ENCODE data around the gene PITPNM1.
"Not testable (repeated sequence)": the region's sequence is repeated elsewhere in the genome, so short reads cannot be mapped to it uniquely, and the experiment has no call there.

PITPNM1 gene

DNA sequence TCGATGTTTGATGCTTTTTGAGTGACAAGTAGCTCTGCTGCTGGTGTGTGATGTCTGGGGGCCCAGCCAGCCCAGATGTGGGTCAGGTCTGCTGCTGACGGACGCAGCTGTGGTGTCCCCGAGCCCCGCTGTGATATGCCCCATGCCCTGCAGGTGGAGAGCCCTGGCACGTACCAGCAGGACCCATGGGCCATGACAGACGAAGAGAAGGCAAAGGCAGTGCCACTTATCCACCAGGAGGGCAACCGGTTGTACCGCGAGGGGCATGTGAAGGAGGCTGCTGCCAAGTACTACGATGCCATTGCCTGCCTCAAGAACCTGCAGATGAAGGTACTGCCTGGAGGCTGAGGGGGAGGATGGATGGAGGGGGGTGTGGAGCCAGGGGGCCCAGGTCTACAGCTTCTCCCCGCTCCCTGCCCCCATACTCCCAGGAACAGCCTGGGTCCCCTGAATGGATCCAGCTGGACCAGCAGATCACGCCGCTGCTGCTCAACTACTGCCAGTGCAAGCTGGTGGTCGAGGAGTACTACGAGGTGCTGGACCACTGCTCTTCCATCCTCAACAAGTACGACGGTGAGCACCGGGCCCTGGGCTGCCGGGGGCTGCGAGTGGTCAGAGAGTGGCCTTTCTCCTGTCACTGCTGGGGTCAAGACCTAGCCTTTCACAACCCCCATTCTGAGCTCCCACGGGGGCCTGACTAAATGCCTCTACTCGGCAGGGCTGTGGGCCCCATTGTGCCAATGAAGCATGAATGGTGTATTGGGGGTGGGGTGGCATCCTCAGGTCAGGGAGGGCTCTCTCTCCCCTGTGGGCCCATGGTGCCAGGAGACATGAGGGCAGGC, 15.1 kb downstream of the PITPNM1 start:
- DNase-seq (ENCODE audit: low read depth in 2 of 2): no peak

GRCh38 chr11:67489203-67489884, 15.8 kb downstream of the PITPNM1 start:
- no peak for DNase-seq (ENCODE audit: low read depth in 2 of 2)

DNA sequence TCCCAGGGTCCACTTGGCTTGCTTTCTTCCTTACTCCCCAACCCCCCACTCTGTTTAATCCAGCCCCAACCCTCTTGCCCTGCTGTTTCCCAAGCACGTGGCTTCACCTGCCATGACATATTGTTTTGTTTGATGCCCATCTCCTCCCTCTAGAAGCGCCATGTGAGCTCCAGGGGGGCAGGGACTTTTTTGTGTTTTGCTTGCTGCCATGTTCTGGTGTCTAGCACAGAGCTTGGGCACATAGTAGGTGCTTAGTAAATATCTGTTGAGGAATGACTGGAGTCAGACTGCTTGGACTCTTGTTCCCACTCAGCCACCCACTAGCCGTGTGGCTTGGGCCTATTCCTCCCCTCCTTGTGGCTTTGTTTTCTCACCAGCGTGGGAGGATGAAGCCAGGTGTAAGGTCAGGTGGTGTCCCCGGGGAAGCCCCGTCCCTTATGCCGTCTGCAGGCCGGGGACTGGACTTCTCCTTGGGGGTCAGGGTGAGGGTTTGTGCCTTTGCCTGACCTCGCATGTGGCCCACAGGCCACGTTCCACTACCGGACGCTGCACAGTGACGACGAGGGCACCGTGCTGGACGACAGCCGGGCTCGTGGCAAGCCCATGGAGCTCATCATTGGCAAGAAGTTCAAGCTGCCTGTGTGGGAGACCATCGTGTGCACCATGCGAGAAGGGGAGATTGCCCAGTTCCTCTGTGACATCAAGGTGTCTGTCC, 18.5 kb downstream of the PITPNM1 start:
- DNase-seq (ENCODE audit: low read depth in 2 of 2): no peak

- DNase-seq (ENCODE audit: low read depth in 2 of 2): not testable (repeated sequence)
Observed at GRCh38 chr11:67485873-67486361, 19.2 kb downstream of the PITPNM1 start.

- DNase-seq (ENCODE audit: low read depth in 2 of 2): no peak
Observed at GRCh38 chr11:67484847-67485311, 20.3 kb downstream of the PITPNM1 start.

DNA sequence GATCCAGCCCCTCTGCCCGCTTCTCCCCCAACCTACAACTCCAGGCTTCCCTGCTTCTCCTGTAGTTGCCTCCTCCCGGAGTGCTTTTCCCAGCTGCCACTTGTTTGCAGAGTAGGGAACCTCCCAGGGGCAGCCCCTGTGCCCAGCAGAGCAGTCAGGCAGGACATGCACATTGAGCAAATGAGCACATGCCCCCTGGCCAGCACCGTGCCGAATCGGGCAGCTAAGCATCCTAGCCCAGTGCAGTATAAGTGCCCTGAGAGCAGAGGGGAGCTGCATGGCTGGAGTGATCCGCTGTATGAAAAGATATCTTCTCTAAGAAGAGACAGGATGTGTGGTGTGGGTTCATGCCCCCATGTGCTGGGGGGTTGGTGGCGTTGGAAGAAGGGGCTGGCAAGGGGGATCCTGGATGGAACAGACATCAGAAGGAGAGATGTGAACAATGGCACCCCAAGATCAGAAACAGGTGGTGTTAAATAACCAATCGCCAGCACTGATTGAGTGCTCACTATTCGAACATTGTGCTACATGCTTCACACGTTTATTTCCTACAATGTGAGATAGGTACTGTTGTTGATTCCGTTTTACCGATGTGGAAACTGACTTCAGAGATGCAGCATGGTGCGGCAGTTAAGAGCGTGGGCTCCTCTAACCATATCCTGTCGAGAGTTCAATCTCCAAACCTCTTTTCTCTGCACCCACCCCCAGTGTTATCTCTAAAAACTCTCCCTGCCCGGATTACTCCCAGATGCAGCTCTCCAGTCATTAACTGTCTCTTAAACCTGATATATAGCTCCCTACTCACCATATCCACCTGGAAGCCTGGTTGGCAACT, 21.1 kb downstream of the PITPNM1 start:
- DNase-seq (ENCODE audit: low read depth in 2 of 2): no peak

DNA sequence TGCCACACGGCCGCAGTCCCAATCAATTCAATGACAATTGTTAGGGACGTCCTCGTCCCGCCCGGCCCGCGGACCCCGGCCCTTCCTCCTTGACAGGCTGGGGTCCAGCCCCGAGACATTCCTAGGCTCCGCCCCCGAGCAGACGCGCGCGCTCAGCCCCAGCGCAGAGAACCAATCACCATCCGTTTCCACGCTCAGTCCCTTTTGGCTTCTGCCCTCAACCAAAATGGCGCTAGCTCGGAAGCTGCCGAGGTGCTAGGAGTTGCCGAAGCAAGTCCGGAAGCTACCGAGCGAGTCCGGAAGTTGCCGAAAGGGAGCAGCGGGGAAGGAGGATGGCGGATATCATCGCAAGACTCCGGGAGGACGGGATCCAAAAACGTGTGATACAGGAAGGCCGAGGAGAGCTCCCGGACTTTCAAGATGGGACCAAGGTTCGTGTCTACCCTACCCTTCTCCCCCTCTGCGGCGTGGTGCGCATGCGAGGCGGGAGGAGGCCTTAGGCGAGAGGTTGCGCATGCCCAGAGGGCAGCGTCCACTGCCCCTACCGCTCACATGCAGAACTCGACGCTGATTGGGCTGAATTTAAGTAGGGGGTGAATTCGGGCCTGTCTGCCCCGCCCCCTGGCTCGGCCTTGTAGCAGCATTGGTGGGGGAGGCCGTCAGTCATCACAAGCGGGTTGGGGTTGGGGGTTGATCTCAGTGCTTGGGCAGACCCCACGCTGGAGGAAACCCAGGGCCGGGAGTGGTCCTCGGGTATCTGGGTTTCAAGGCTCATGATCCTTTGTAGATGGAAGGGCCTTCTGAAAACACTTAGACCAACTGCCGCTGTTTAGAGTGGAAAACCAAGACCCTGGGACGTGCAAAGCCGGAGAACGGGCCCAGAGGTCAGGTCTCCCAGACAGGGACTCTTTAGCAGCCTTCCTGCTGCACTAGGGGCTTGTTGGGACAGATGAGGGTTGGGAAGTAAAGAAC, 22.1 kb downstream of the PITPNM1 start, which contains the start of gene AIP:
AIP (plus strand) TSS at position 200 of the 972 bp plus-strand sequence; CDS start at position 333, 133 bp downstream.
- DNase-seq (ENCODE audit: low read depth in 2 of 2): peak; percentile 96

DNA sequence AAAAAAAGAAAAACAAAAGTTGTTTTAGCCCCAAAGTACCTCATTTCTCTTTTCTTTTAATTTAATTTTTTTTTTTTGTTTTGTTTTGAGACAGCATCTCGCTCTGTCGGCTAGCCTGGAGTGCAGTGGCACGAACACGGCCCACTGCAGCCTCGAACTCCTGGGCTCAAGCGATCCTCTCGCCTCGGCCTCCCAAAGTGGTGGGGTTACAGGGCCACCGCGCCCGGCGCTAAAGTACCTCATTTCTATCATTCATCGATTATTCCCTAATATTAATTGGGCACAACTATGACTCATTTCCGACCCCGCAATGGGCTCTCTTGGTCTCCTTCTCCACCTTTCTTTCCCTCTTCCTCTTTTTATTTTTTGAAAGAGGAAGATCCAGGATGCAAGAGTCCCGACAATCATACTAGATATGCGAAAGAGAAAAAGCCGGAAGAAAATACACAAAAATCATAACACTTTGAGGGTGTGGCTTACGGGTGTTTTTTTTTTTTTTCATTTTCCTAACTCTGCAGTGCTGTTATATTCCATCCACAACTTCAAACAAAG, 22.8 kb downstream of the PITPNM1 start:
- no peak for DNase-seq (ENCODE audit: low read depth in 2 of 2)

GRCh38 chr11:67477344-67478050, 27.7 kb downstream of the PITPNM1 start:
- not testable (repeated sequence) for DNase-seq (ENCODE audit: low read depth in 2 of 2)

- not testable (repeated sequence) for DNase-seq (ENCODE audit: low read depth in 2 of 2)
Observed at GRCh38 chr11:67476692-67477091, 28.5 kb downstream of the PITPNM1 start.

DNA sequence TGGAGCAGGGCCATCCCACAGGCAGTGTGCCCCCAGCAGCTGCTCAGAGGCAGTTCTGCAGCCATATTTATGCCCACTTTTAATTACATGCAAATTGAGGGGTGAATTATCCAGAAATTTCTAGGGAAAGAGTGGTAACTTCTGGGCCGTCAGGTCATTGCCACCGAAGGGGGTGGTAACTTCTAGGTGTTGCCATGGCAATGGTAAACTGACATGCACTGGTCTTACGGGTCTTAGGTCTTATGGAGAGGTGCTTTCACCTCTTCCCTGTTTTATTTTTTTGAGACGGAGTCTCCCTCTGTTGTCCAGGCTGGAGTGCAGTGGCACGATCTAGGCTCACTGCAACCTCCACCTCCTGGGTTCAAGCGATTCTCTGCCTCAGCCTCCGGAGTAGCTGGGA, 32.3 kb downstream of the PITPNM1 start:
- no peak for DNase-seq (ENCODE audit: low read depth in 2 of 2)

DNA sequence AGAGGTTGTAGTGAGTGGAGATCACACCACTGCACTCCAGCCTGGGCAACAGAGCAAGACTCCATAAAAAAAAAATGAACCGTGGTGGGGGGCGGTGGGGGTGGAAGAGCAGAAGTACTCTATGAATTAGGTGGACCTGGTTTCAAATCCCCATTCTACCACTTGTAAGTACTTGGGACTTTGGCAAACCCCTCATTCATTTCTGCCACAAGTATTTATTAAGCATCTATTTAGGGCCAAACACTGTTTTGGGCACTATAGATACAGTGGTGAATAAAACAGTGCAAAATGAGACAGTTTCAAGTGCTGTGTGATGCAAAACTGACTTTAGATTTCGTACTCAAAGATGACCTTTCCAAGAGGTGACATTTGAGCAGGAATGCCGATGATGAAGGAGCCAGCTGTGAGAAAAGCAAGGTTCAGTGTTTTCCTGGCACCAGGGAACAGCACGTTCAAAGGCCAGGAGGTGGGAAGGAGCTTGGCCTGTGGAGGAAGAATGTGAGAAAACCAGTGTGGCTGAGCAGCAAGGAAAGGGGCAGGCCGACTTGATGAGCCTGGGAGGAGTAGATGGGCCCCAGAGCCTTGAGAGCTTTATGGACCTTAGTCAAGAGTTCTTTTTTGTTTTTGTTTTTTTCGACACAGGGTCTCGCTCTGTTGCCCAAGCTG, 34.7 kb downstream of the PITPNM1 start:
- DNase-seq (ENCODE audit: low read depth in 2 of 2): no peak

- DNase-seq (ENCODE audit: low read depth in 2 of 2): no peak
Observed at GRCh38 chr11:67469508-67469811, 35.7 kb downstream of the PITPNM1 start.

GRCh38 chr11:67468759-67469507, 36.2 kb downstream of the PITPNM1 start, which contains the start of gene TMEM134:
TSS of gene TMEM134 (minus strand) at chr11:67469251. CDS start at chr11:67469192, 59 bp downstream.
- DNase-seq (ENCODE audit: low read depth in 2 of 2): peak; percentile 77 to 79

GRCh38 chr11:67468456-67468758, 36.8 kb downstream of the PITPNM1 start:
- DNase-seq (ENCODE audit: low read depth in 2 of 2): no peak

DNA sequence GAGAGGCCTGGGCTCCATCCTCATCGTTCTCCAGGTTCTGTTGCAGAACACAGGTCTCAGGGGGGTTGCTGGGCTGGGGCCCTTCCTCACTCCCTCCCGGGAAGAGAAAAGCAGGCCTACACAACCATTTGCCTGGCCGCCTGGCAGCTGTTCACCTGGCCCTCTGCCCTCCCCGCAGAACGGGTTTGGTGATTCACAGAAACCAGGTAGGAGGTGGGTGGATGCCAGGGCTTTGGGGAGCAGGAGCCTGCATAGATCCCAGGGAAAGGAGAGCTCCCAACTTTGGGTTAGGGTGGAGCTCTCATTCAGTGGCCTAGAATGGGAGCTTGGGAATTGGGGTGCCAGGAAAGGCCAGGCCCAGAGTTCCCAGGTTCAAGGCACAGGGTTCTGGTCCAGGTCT, 37.1 kb downstream of the PITPNM1 start:
- DNase-seq (ENCODE audit: low read depth in 2 of 2): no peak

DNA sequence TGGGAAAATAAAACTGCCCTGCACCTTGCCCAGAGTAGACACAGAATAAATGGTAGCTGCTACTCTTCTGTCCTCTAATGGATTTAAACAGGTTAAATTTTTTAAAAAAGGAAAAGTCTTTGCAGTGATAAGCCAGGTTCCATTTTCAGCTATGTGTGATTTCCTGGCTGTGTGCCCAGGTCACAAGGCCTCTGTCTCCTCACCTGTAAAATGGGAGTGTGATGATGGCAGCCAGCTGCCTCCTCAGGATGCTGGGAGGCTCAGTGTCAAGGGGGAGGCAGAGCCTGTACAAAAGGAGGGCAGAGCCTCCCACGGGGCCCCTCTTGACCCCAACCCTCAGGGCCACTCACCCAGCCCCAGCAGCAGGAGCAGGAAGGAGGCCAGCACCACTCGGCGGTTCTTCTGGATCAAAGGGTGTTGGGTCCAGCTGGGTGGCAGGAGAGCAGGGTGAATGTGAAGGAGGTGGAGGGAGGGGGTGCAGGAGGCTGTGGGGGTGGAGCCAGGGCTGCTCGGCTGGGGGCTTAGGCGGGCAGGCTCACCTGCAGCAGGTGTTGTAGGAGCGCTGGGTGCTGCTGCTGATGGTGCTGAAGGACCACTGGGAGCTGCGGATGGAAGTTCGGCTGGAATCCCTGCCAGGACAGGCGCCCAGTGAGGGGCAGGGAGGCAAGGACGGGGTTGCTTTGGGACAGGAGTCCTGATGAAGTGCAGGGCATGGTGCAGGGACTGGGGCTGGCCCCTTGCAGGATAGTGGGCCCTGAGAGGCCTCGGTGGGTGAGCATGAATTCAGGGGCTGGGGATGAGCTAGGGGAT, 38.0 kb downstream of the PITPNM1 start:
- no peak for DNase-seq (ENCODE audit: low read depth in 2 of 2)
